ENCODE measurements around the gene DDRGK1.
"Not testable (repeated sequence)": the region's sequence is repeated elsewhere in the genome, so short reads cannot be mapped to it uniquely, and the experiment has no call there.

DDRGK1 gene

DNA sequence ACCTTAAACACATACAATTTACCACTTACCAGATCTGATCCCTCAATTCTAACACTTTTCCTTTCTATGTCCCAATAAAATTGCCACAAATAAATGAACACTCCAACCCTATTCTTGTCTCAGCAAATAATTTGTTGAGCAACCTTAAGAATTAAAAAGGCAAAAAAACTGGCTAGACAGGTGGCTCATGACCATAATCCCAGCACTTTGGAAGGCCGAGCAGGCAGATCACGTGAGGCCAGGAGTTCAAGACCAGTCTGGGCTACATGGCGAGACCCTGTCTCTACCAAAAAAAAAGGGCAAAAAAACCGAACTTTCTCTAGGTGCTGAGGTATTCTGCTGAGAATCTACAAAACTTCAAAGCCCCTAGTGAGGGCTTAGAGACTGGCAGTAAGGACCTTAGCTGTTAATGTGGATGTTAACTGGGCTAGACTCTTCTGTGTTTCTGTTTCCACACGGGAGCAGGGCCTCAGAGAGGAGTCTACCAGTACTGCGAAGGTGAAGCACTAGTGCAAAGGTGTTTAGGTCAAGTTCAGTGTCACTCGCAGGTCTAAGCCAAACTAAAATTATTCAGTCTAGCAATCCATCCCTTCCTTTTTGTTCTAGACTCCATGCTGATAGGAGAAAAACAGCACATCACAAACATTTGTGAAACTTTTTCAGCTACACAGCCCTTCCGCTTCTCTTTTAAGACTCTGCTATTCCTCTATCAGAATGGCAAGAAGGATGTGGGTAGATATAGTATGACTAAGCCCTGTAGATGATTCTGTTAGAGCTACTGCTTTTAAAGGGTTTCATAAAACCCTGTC lies 47.5 kb downstream of the DDRGK1 start:
- no peak for DNase-seq

DNA sequence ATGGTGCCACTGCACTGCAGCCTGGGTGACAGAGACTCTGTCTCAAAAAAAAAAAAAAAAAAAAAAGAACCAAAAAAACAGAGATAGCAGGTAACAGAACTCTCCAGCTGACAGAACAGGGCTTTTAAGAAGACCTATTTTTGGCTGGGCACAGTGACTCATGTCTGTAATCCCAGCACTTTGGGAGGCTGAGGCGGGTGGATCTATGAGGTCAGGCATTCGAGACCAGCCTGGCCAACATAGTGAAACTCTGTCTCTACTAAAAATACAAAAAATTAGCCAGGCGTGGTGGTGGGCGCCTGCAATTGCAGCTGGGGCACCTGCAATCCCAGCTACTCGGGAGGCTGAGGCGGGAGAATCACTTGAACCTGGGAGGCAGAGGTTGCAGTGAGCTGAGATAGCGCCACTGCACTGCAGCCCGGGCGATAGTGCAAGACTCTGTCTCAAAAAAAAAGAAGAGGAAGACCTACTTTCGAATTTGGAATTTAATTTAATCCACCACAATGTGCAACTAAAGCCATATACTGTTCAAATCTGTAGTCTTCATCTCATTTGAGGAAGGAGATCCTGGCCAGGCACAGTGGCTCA lies 52.3 kb downstream of the DDRGK1 start:
- H3K27ac ChIP-seq; H3K9me3 ChIP-seq; H3K4me3 ChIP-seq; intact Hi-C loops (cut with DNase I; ENCODE audit: low total_unique reads); DNase-seq; H3K27me3 ChIP-seq: not testable (repeated sequence)
- Histone ChIP-seq H3K4me1 (peaks cover 0 to 52% (median 20%) of the 10 kb centered on the region in 4 donors), H3K36me3 (peaks cover 22 to 35% (median 22%) of the 10 kb centered on the region in 3 donors)

More for the DNA sequence above, 47.5 kb downstream of the DDRGK1 start:
- Histone ChIP-seq H3K27ac (no peak overlapping the region), H3K4me1 (peaks cover 0 to 59% (median 38%) of the 10 kb centered on the region in 4 donors), H3K9me3 (no peaks in the 10 kb centered on the region), H3K36me3 (peaks cover 0 to 13% (median 0%) of the 10 kb centered on the region in 3 donors), H3K4me3 (no peak overlapping the region), H3K27me3 (no peaks in the 10 kb centered on the region)
- TF ChIP-seq, protein P1, sequence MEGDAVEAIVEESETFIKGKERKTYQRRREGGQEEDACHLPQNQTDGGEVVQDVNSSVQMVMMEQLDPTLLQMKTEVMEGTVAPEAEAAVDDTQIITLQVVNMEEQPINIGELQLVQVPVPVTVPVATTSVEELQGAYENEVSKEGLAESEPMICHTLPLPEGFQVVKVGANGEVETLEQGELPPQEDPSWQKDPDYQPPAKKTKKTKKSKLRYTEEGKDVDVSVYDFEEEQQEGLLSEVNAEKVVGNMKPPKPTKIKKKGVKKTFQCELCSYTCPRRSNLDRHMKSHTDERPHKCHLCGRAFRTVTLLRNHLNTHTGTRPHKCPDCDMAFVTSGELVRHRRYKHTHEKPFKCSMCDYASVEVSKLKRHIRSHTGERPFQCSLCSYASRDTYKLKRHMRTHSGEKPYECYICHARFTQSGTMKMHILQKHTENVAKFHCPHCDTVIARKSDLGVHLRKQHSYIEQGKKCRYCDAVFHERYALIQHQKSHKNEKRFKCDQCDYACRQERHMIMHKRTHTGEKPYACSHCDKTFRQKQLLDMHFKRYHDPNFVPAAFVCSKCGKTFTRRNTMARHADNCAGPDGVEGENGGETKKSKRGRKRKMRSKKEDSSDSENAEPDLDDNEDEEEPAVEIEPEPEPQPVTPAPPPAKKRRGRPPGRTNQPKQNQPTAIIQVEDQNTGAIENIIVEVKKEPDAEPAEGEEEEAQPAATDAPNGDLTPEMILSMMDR (IDR thresholded peaks at IDR 0.05), result no peak
- intact Hi-C loops (cut with DNase I; ENCODE audit: low total_unique reads), result loop anchor here (5.0 kb wide), 1 partner anchor 55 kb away; no protein-coding TSS in a partner anchor

DNA sequence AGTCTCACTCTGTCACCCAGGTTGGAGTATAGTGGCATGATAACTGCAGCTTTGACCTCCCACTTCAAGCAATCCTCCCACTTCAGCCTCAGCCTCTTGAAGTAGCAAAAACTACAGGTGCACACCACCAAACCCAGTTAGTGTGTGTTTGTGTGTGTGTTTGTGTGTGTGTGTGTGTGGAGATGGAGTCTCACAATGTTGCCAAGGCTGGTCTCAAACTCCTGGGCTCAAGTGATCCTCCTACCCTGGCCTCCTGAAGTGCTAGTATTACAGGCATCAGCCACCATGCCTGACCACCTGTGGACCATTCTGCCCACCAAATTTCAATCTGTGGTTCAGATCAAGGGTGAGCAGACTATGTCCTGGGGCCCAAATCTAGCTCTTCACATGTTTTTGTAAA lies 53.6 kb downstream of the DDRGK1 start:
- Histone ChIP-seq H3K27me3 (no peaks in the 10 kb centered on the region), H3K4me3 (no peak overlapping the region), H3K27ac (no peak overlapping the region), H3K4me1 (peaks cover 0 to 44% (median 13%) of the 10 kb centered on the region in 4 donors), H3K36me3 (peaks cover 24 to 45% (median 29%) of the 10 kb centered on the region in 3 donors), H3K9me3 (no peaks in the 10 kb centered on the region)
- TF ChIP-seq, protein P1 (IDR thresholded peaks at IDR 0.05), result no peak
- no peak for DNase-seq
- intact Hi-C loops (cut with DNase I; ENCODE audit: low total_unique reads), result no loop called here

DNA sequence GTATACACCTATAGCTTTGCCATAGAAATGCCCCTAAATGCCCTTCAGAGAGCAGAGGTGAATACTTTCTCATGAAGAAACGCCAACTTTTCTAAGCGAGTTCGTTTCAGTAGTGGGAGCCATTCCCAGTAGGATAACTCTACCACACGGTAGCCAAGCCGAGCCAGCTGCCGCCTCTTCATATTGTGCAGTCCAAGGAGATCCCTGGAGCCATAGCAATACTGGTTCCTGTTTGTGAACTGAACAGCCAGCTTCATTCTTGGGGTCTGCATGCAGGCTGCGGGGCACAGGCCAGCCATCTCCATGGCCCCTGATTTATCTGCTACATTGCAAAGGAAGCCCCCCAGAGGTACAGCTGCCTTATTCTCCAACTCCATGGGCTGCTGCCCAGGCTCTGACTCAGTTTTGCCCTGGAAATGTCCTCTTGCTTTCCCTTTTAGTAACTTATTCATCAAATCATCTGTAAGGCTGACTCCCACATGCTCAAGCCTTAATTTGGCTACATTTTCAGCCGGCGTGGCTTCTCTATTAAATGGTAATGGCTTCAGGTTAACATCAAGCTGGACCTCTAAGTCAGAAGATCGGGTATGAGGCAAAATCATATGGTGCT lies 57.6 kb downstream of the DDRGK1 start:
- Histone ChIP-seq H3K9me3 (no peaks in the 10 kb centered on the region), H3K27ac (no peak overlapping the region), H3K4me3 (no peak overlapping the region), H3K4me1 (peaks cover 0 to 18% (median 3%) of the 10 kb centered on the region in 4 donors), H3K36me3 (peaks cover 24 to 41% (median 29%) of the 10 kb centered on the region in 3 donors), H3K27me3 (no peaks in the 10 kb centered on the region)
- intact Hi-C loops (cut with DNase I; ENCODE audit: low total_unique reads), result no loop called here
- TF ChIP-seq, protein P1 (IDR thresholded peaks at IDR 0.05), result no peak
- DNase-seq, result no peak

DNA sequence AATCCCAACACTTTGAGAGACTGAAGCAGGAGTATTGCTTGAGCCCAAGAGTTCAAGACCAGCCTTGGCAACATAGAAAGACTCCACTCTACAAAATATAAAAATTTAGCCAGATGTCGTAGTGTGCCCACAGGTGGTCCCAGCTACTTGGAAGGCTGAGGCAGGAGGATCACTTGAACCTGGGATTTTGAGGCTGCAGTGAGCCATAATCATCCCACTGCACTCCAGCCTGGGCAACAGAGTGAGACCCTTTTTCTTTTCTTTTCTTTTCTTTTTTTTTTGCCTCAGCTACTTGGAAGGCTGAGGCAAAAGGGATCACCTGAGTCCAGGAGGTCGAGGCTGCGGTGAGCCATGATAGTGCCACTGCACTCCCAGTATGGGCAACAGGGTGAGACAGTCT lies 62.7 kb downstream of the DDRGK1 start:
- Histone ChIP-seq H3K4me3 (no peak overlapping the region), H3K27me3 (no peaks in the 10 kb centered on the region), H3K4me1 (peaks cover 0 to 4% (median 2%) of the 10 kb centered on the region in 4 donors), H3K36me3 (peaks cover 0 to 22% (median 10%) of the 10 kb centered on the region in 3 donors), H3K27ac (no peak overlapping the region), H3K9me3 (no peaks in the 10 kb centered on the region)
- no peak for DNase-seq
- TF ChIP-seq, protein P1 (IDR thresholded peaks at IDR 0.05), result no peak
- intact Hi-C loops (cut with DNase I; ENCODE audit: low total_unique reads), result no loop called here

Data from tibial artery (tissue), 4 donors.